HG02763 (cell line): Measurements from ENCODE around the gene HERC4.
"Not testable (repeated sequence)": the region's sequence is repeated elsewhere in the genome, so short reads cannot be mapped to it uniquely, and the experiment has no call there.

Source experiments
- ATAC-seq: cut with Tn5 transposase; IDR thresholded peaks from one replicate; pipeline ENCODE4 v1.9.1; 2021; ENCODE audit warnings: mild to moderate bottlenecking, moderate library complexity; ENCODE audit not compliant: unreplicated experiment

HERC4 gene

DNA sequence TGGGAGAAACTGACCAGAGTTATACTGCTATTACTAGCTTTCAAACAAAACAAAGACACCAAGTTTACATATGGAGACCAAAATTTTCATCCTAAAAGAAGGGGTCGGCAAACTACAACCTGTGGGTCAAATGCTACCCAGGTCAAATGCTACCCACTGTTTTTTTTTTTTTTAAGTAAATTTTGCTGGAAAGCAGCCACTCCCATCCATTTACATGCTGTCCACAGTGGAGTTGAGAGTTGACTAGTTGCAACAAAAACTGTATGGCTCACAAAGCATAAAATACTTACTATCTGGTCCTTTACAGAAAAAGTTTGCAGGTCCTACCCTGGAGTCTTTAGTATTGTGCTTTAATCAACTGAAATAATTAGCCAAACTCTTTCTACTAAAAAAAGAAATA is 99.2 kb downstream of the HERC4 start:
- no peak for ATAC-seq

DNA sequence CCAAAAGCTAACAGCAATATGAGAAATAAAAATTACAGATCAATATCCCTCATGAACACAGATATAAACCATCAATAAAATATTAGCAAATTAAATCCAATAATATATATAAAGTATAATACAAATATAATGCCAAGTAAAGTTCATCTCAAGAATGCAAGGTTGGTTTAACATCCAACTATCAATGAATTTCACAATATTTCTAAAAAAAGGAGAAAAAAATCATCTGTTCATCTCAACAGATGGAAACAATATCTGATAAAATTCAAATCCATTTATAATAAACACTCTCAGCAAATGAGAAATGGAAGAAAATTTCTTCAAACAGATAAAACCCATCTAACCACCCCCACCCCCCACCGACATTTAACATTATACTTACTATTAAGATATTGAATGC is 103.8 kb downstream of the HERC4 start:
- ATAC-seq: no peak

DNA sequence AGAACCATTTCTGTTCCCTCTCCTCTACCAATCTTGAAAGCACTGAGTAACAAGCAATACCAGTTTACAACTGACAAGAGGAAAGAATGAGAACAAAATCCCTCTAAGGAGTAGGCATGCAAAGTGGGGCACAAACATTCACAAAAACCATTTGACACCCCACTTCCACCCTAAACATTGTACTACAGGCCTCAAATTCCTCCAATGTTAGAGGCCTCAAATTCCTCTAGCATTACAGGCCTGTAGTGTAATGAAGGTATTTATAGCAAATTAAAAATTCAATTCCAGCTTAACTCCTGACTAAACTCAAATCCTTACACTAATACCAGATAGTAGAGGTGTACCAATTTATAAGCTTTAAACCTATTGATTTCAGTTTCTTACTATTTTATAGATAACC is 105.2 kb downstream of the HERC4 start:
- no peak for ATAC-seq

DNA sequence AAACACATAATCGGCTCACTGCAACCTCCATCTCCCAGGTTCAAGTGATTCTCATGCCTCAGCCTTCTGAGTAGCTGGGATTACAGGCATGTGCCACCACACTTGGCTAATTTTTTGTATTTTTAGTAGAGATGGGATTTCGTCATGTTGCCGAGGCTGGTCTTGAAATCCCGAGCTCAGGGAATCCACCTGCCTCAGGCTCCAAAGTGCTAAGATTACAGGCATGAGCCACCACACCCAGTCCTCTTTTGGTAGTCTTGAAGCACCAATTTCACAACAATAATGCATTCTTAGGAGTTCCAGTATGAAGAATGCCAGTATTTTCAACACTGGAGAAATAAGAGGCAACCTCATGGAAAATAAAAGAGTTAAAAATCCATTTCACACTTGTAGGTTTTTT is 109.0 kb downstream of the HERC4 start:
- not testable (repeated sequence) for ATAC-seq

DNA sequence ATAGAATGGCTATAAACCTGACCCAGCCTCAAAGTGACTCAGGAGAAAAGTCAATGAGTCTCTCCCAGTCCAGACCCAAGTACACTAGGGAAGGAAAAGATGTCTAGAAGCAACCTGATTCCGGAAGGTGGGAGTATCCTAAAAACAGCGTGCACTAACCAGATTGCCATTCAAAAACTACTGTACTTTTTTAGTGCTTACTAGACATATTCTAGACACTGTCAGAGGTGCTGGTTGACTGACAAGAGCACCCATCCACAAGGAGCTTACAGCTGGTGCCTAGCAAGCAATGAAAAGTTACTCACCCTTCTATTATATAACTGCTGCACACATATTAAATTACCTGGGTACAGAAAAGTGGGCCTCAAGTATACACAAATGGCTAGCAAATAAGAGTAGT is 109.6 kb downstream of the HERC4 start:
- ATAC-seq: no peak

DNA sequence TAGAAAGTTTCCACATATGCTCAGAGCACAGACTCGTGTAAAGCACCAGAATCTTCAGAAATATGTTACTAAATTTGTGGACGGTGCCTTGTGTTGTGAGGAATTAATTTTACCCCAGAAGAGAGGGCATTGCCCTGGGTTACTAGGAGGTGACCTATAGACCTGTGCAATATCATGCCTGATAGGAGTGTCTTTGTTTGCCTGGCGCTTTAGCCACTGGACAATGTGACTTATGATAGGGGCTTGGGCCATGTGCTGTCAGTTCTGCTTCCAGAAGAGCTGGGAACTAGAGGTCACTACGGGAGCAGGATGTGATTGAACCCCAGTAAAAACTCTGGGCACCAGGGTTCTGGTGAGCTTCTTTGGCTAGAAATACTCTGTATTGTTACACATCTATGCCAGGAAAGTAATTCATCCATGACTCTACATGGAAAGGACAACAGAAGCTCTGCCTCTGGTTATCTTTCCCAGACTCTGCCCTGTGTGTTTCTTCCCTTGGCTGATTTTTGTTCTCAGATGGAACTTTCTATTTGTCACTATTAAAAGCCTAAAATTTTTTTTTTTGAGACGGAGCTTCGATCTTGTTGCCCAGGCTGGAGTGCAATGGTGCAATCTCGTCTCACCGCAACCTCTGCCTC is 115.1 kb downstream of the HERC4 start:
- ATAC-seq: no peak

- ATAC-seq: no peak
These were observed 119.5 kb downstream of the HERC4 start for GRCh38 chr10:67955614-67956013.

GRCh38 chr10:67943917-67944316 is 131.2 kb downstream of the HERC4 start:
- ATAC-seq: no peak

DNA sequence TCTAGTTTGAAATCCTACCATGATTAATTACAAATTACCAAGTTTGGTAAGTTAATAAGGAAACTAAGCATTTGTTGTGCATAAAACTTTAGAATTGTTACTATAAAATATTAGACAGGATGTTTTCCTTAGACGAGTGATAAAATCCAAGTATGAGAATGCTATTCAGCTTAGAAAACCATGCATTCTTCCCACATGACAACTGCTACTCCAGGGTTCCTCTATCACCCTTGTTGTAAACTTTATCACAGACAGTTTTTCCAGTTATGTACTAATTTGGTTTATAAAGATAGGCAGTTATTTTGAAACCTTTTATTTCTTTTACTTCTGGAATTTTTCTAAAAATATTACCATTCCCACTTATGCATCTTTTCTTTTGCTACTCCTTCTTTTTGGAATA is 138.7 kb downstream of the HERC4 start:
- no peak for ATAC-seq

DNA sequence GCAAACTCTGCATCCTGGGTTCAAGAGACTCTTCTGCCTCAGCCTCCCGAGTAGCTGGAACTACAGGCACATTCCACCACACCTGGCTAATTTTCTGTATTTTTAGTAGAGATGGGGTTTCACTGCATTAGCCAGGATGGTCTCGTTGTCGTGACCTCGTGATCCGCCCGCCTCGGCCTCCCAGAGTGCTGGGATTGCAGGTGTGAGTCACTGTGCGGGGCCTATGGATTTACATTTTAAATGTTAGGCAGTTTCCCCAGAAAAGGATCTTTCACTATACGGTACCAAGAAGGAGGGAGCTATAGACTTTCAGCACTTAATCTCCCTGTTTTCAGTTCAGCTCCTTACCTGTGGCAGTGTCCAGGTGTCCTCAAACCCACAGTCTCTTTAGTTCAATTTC is 139.9 kb downstream of the HERC4 start:
- ATAC-seq: no peak

DNA sequence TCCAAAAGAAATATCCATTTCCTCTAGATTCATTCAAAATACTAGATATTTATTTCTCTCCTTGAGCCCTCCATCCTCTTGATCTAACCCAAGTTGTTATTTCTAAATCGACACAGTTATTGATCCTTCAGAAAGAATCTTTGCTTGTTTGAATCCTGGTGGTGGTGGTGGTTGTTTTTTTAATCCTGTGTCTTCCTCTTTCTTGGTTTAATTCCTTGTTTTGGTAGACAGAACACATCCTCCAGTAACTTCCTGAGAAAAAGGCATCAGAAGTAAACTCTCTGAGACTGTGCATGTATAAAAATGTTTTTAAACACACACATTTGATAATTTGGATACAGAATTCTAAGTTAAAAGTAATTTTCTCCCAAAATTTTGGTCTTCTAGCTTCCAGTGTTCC is 140.7 kb downstream of the HERC4 start:
- ATAC-seq: no peak

DNA sequence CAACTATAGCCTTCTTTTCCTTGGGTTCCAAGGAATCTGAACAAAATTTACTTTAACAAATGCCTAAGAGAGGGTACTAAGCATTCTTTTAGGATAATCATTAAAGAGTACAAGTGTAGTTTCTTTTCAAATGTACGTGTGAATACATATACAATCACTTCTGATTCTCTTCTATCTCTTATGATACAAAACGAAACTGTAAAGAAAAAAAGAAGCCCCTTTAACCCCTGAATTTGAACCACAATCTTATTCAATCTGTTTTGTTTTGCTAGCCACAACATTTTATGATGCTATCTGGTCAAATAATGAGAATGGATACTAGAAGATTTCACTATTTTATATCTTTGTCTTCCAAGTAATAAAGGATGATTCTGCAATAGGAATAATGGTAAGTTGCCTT is 141.9 kb downstream of the HERC4 start:
- ATAC-seq: no peak

DNA sequence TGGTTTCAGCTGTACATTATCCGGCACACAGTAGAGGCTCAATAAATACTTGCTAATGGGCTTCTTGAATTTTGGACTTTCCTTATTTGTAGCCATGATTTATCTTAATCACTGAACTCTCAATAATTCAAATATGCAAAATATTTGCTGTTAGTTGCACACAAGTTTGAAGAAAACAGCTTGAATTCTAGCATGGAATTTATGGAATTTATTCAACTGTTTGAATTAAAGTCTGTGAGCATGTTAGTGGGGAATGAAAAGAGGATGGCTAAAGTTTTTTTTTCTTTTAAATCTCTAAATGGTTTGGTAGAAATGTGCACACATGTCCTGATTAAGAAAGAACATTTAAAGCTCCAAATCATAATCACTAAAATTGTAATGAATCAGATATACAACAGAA is 148.1 kb downstream of the HERC4 start:
- no peak for ATAC-seq

GRCh38 chr10:67925449-67926005 is 149.6 kb downstream of the HERC4 start:
- ATAC-seq: no peak

DNA sequence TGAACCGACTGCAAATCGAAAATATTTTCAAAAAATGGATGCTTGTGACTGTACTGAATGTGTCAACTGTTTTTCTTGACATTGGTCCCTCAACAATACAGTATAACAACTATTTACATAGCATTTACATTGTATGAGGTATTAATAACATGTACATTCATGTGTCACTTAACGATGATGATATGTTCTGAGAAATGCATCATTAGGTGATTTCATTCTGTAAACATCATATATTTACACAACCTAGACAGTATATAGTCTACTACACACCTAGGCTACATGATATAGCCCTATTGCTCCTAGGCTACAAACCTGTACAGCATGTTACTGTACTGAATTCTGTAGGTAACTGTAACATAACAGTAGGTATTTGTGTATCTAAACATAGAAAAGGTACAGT is 150.9 kb downstream of the HERC4 start:
- ATAC-seq: no peak

DNA sequence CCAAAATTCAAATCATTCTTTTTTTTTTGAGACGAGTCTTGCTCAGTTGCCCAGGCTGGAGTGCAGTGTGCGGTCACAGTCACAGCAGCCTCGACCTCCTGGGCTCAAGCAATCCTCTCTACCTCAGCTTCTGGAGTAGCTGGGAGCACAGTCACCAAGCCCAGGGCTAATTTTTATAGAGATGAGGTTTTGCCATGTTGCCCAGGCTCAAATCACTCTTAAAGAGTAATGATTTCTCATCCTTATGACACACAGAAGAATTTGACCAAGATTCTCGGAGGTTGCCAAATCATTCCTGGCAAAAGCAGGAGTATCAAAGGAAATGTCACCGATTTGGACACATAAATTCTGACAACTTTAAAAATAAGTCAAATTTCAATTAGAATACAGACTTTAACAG is 151.5 kb downstream of the HERC4 start:
- ATAC-seq: no peak

DNA sequence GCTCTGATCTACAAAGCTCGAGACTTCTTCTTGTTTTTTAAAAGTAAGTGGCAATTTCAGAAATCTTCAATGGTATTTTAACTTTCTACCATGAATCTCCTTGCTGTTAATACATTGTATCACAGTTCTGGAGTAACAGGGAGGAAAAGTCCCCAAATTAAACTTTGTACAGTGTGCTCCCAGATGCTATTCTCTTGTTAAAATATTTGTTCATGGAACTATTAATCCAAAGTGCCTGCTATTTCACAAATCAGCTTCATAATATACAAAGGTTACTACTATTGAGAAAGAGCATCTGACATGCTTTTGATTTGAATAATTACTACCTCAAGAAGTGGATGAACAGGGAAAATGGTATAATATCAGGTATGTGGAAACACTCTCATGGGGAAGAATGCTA is 154.0 kb downstream of the HERC4 start:
- ATAC-seq: no peak

GRCh38 chr10:67917679-67918078 is 157.4 kb downstream of the HERC4 start:
- no peak for ATAC-seq

- ATAC-seq: no peak
These were observed 157.9 kb downstream of the HERC4 start for GRCh38 chr10:67917169-67917568.

GRCh38 chr10:67914777-67915340 is 160.2 kb downstream of the HERC4 start:
- no peak for ATAC-seq

GRCh38 chr10:67912331-67912946 is 162.6 kb downstream of the HERC4 start:
- no peak for ATAC-seq

- no peak for ATAC-seq
These were observed 171.5 kb downstream of the HERC4 start for GRCh38 chr10:67903581-67903980.
